ENCODE data around the gene ZBTB8OS.

GRCh38 chr1:32665915-32666314 is 15.6 kb upstream of the ZBTB8OS start:
- TF ChIP-seq, protein P1, sequence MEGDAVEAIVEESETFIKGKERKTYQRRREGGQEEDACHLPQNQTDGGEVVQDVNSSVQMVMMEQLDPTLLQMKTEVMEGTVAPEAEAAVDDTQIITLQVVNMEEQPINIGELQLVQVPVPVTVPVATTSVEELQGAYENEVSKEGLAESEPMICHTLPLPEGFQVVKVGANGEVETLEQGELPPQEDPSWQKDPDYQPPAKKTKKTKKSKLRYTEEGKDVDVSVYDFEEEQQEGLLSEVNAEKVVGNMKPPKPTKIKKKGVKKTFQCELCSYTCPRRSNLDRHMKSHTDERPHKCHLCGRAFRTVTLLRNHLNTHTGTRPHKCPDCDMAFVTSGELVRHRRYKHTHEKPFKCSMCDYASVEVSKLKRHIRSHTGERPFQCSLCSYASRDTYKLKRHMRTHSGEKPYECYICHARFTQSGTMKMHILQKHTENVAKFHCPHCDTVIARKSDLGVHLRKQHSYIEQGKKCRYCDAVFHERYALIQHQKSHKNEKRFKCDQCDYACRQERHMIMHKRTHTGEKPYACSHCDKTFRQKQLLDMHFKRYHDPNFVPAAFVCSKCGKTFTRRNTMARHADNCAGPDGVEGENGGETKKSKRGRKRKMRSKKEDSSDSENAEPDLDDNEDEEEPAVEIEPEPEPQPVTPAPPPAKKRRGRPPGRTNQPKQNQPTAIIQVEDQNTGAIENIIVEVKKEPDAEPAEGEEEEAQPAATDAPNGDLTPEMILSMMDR (IDR thresholded peaks at IDR 0.05), result no peak
- TF ChIP-seq POLR2A (IDR thresholded peaks at IDR 0.05), result no peak

All from breast epithelium (tissue), 3 donors.